ENCODE data around the gene ZNF500.
A peak's percentile ranks its signal among the peaks of the same experiment; 100 is the strongest.

ZNF500 gene

GRCh38 chr16:4747906-4748681, 18.9 kb downstream of the ZNF500 start:
- Histone ChIP-seq H3K4me3 (ENCODE audit: low read depth, low read length) (no peak overlapping the region), H3K9ac (ENCODE audit: low read length) (no peak overlapping the region), H4K91ac (ENCODE audit: low read depth, low read length) (no peak overlapping the region), H3K14ac (ENCODE audit: low read length) (no peak overlapping the region), H2AFZ (ENCODE audit: insufficient read depth, low read length, poor library complexity) (no peak overlapping the region), H3K4me2 (ENCODE audit: low read length) (no peak overlapping the region), H3K9me3 (ENCODE audit: insufficient read depth, low read depth, low read length) (peaks cover 2% of the 10 kb centered on the region), H3K27me3 (ENCODE audit: insufficient read depth, low read length) (no peaks in the 10 kb centered on the region), H3K36me3 (ENCODE audit: control insufficient read depth in 1 of 2, insufficient read depth in 2 of 2, low read length in 2 of 2) (peaks cover 29 to 37% of the 10 kb centered on the region in 2 experiments), H2AK5ac (ENCODE audit: low read length) (no peak overlapping the region), H4K12ac (ENCODE audit: low read depth, low read length) (no peak overlapping the region), H2BK5ac (ENCODE audit: low read depth, low read length, poor library complexity) (no peak overlapping the region), H3K79me1 (ENCODE audit: low read length) (no peaks in the 10 kb centered on the region), H3K4me1 (ENCODE audit: control insufficient read depth in 1 of 2, insufficient read depth in 2 of 2, low read length in 2 of 2) (no peaks in the 10 kb centered on the region), H2BK120ac (ENCODE audit: insufficient read depth, low read length, poor library complexity) (no peak overlapping the region), H4K8ac (ENCODE audit: low read depth, low read length) (no peak overlapping the region), H2BK12ac (ENCODE audit: low read length) (no peak overlapping the region), H3K27ac (ENCODE audit: low read depth, low read length) (no peak overlapping the region), H3K79me2 (ENCODE audit: control insufficient read depth, insufficient read depth, low read length, poor library complexity) (no peaks in the 10 kb centered on the region), H3K23ac (ENCODE audit: low read length) (no peak overlapping the region), H3K4ac (ENCODE audit: low read depth, low read length) (no peak overlapping the region), H3K18ac (ENCODE audit: low read length) (no peak overlapping the region)
- DNase-seq = no peak
- WGBS (ENCODE audit: extremely low coverage, insufficient coverage, insufficient read length) = no CpG with 5 or more reads among the region's 14 CpGs

GRCh38 chr16:4746991-4747574, 19.9 kb downstream of the ZNF500 start:
- no peak overlapping the region for H3K14ac ChIP-seq (ENCODE audit: low read length)
- no CpG with 5 or more reads among the region's 15 CpGs for WGBS (ENCODE audit: extremely low coverage, insufficient coverage, insufficient read length)
- H2AFZ ChIP-seq (ENCODE audit: insufficient read depth, low read length, poor library complexity) = no peak overlapping the region
- H3K9me3 ChIP-seq (ENCODE audit: insufficient read depth, low read depth, low read length) = peaks cover 2% of the 10 kb centered on the region
- H2BK120ac ChIP-seq (ENCODE audit: insufficient read depth, low read length, poor library complexity) = no peak overlapping the region
- H3K36me3 ChIP-seq (ENCODE audit: control insufficient read depth in 1 of 2, insufficient read depth in 2 of 2, low read length in 2 of 2) = peaks cover 19 to 27% of the 10 kb centered on the region in 2 experiments
- H3K23ac ChIP-seq (ENCODE audit: low read length) = no peak overlapping the region
- DNase-seq = no peak
- no peak overlapping the region for H4K12ac ChIP-seq (ENCODE audit: low read depth, low read length)
- H4K8ac ChIP-seq (ENCODE audit: low read depth, low read length) = no peak overlapping the region
- H3K4me3 ChIP-seq (ENCODE audit: low read depth, low read length) = no peak overlapping the region
- H3K27me3 ChIP-seq (ENCODE audit: insufficient read depth, low read length) = no peaks in the 10 kb centered on the region
- no peak overlapping the region for H3K4ac ChIP-seq (ENCODE audit: low read depth, low read length)
- no peak overlapping the region for H3K4me2 ChIP-seq (ENCODE audit: low read length)
- H3K79me1 ChIP-seq (ENCODE audit: low read length) = no peaks in the 10 kb centered on the region
- no peak overlapping the region for H3K27ac ChIP-seq (ENCODE audit: low read depth, low read length)
- H3K4me1 ChIP-seq (ENCODE audit: control insufficient read depth in 1 of 2, insufficient read depth in 2 of 2, low read length in 2 of 2) = no peaks in the 10 kb centered on the region
- no peak overlapping the region for H3K9ac ChIP-seq (ENCODE audit: low read length)
- H4K91ac ChIP-seq (ENCODE audit: low read depth, low read length) = no peak overlapping the region
- H2BK12ac ChIP-seq (ENCODE audit: low read length) = no peak overlapping the region
- H2BK5ac ChIP-seq (ENCODE audit: low read depth, low read length, poor library complexity) = no peak overlapping the region
- H3K79me2 ChIP-seq (ENCODE audit: control insufficient read depth, insufficient read depth, low read length, poor library complexity) = no peaks in the 10 kb centered on the region
- no peak overlapping the region for H3K18ac ChIP-seq (ENCODE audit: low read length)
- H2AK5ac ChIP-seq (ENCODE audit: low read length) = no peak overlapping the region

GRCh38 chr16:4746215-4746614, 20.7 kb downstream of the ZNF500 start:
- no peak overlapping the region for H2AK5ac ChIP-seq (ENCODE audit: low read length)
- no peak overlapping the region for H4K8ac ChIP-seq (ENCODE audit: low read depth, low read length)
- H3K79me1 ChIP-seq (ENCODE audit: low read length) = no peaks in the 10 kb centered on the region
- no peak overlapping the region for H3K14ac ChIP-seq (ENCODE audit: low read length)
- H3K79me2 ChIP-seq (ENCODE audit: control insufficient read depth, insufficient read depth, low read length, poor library complexity) = no peaks in the 10 kb centered on the region
- H2BK120ac ChIP-seq (ENCODE audit: insufficient read depth, low read length, poor library complexity) = no peak overlapping the region
- H4K91ac ChIP-seq (ENCODE audit: low read depth, low read length) = no peak overlapping the region
- H3K23ac ChIP-seq (ENCODE audit: low read length) = no peak overlapping the region
- no peak for DNase-seq
- no peak overlapping the region for H3K27ac ChIP-seq (ENCODE audit: low read depth, low read length)
- no peak overlapping the region for H2BK12ac ChIP-seq (ENCODE audit: low read length)
- H2AFZ ChIP-seq (ENCODE audit: insufficient read depth, low read length, poor library complexity) = no peak overlapping the region
- WGBS (ENCODE audit: extremely low coverage, insufficient coverage, insufficient read length) = no CpG with 5 or more reads among the region's 8 CpGs
- H3K36me3 ChIP-seq (ENCODE audit: control insufficient read depth in 1 of 2, insufficient read depth in 2 of 2, low read length in 2 of 2) = peaks cover 11 to 18% of the 10 kb centered on the region in 2 experiments
- H4K12ac ChIP-seq (ENCODE audit: low read depth, low read length) = no peak overlapping the region
- H3K18ac ChIP-seq (ENCODE audit: low read length) = no peak overlapping the region
- no peaks in the 10 kb centered on the region for H3K27me3 ChIP-seq (ENCODE audit: insufficient read depth, low read length)
- no peaks in the 10 kb centered on the region for H3K9me3 ChIP-seq (ENCODE audit: insufficient read depth, low read depth, low read length)
- no peaks in the 10 kb centered on the region for H3K4me1 ChIP-seq (ENCODE audit: control insufficient read depth in 1 of 2, insufficient read depth in 2 of 2, low read length in 2 of 2)
- H3K4me2 ChIP-seq (ENCODE audit: low read length) = no peak overlapping the region
- no peak overlapping the region for H3K9ac ChIP-seq (ENCODE audit: low read length)
- H3K4ac ChIP-seq (ENCODE audit: low read depth, low read length) = no peak overlapping the region
- no peak overlapping the region for H2BK5ac ChIP-seq (ENCODE audit: low read depth, low read length, poor library complexity)
- H3K4me3 ChIP-seq (ENCODE audit: low read depth, low read length) = no peak overlapping the region

- Histone ChIP-seq H3K79me2 (ENCODE audit: control insufficient read depth, insufficient read depth, low read length, poor library complexity) (no peaks in the 10 kb centered on the region), H3K27ac (ENCODE audit: low read depth, low read length) (no peak overlapping the region), H2BK120ac (ENCODE audit: insufficient read depth, low read length, poor library complexity) (no peak overlapping the region), H3K79me1 (ENCODE audit: low read length) (no peaks in the 10 kb centered on the region), H3K4me3 (ENCODE audit: low read depth, low read length) (no peak overlapping the region), H3K9ac (ENCODE audit: low read length) (no peak overlapping the region), H2BK12ac (ENCODE audit: low read length) (no peak overlapping the region), H3K27me3 (ENCODE audit: insufficient read depth, low read length) (no peaks in the 10 kb centered on the region), H4K12ac (ENCODE audit: low read depth, low read length) (no peak overlapping the region), H3K9me3 (ENCODE audit: insufficient read depth, low read depth, low read length) (no peaks in the 10 kb centered on the region), H4K91ac (ENCODE audit: low read depth, low read length) (no peak overlapping the region), H2AK5ac (ENCODE audit: low read length) (no peak overlapping the region), H3K4ac (ENCODE audit: low read depth, low read length) (no peak overlapping the region), H3K36me3 (ENCODE audit: control insufficient read depth in 1 of 2, insufficient read depth in 2 of 2, low read length in 2 of 2) (peaks cover 5 to 13% of the 10 kb centered on the region in 2 experiments), H3K4me2 (ENCODE audit: low read length) (no peak overlapping the region), H2BK5ac (ENCODE audit: low read depth, low read length, poor library complexity) (no peak overlapping the region), H2AFZ (ENCODE audit: insufficient read depth, low read length, poor library complexity) (no peak overlapping the region), H3K14ac (ENCODE audit: low read length) (no peak overlapping the region), H3K23ac (ENCODE audit: low read length) (no peak overlapping the region), H4K8ac (ENCODE audit: low read depth, low read length) (peak overlapping the region; percentile 31), H3K18ac (ENCODE audit: low read length) (no peak overlapping the region), H3K4me1 (ENCODE audit: control insufficient read depth in 1 of 2, insufficient read depth in 2 of 2, low read length in 2 of 2) (no peaks in the 10 kb centered on the region)
- no CpG with 5 or more reads among the region's 3 CpGs for WGBS (ENCODE audit: extremely low coverage, insufficient coverage, insufficient read length)
- DNase-seq = no peak
Measured at GRCh38 chr16:4745274-4745569, 21.7 kb downstream of the ZNF500 start.

Measured in trophoblast cell (in vitro differentiated cells and primary cell).